DND-41 (cell line): ENCODE results near the gene FGF11.

ENCODE experiments used
- ATAC-seq: fragments of 200-7000 bp; cut with Tn5 transposase; 3 replicates; pipeline ENCODE4 v1.9.1; 2021; ENCODE audit warnings: low read depth; ENCODE audit not compliant: insufficient read depth
- DNase-seq: peaks from one replicate; pipeline ENCODE4 v3.0.0-alpha.2; 2020
- H2AFZ ChIP-seq: 2 replicates; pipeline ENCODE4 v1.6.0; 2012; ENCODE audit warnings: low read depth, low read length
- H3K27ac ChIP-seq: 2 replicates; pipeline ENCODE4 v1.5.1; 2012; ENCODE audit warnings: low read length, inconsistent platforms
- H3K27me3 ChIP-seq: fragments of 200-600 bp; sonication (generic); 2 replicates; pipeline ENCODE4 v1.6.0; 2012; ENCODE audit warnings: low read length, mild to moderate bottlenecking, inconsistent platforms; ENCODE audit not compliant: insufficient read depth, poor library complexity
- H3K36me3 ChIP-seq: 2 replicates; pipeline ENCODE4 v1.5.1; 2012; ENCODE audit warnings: low read length, inconsistent platforms; ENCODE audit not compliant: insufficient read depth
- H3K4me1 ChIP-seq: 2 replicates; pipeline ENCODE4 v1.5.1; 2012; ENCODE audit warnings: mild to moderate bottlenecking, low read length; ENCODE audit not compliant: insufficient read depth
- H3K4me2 ChIP-seq: 2 replicates; pipeline ENCODE4 v1.6.0; 2012; ENCODE audit warnings: mild to moderate bottlenecking, moderate library complexity, low read length, inconsistent platforms; ENCODE audit not compliant: insufficient read depth
- H3K4me3 ChIP-seq, 2 experiments: fragments of 200-600 bp in 1 of 2; shearing (Covaris generic) in 1 of 2; 2 replicates each; pipeline ENCODE4 v1.5.1; 2012 to 2016; ENCODE audit warnings: inconsistent platforms in 2 of 2, low read length in 2 of 2, mild to moderate bottlenecking in 2 of 2, low read depth in 1 of 2, moderate library complexity in 1 of 2
- H3K79me2 ChIP-seq: 2 replicates; pipeline ENCODE4 v1.6.0; 2012; ENCODE audit warnings: low read length, inconsistent platforms; ENCODE audit not compliant: insufficient read depth
- H3K9ac ChIP-seq: 2 replicates; pipeline ENCODE4 v1.6.0; 2012; ENCODE audit warnings: low read depth, mild to moderate bottlenecking, inconsistent platforms, low read length, moderate library complexity
- H3K9me3 ChIP-seq: 2 replicates; pipeline ENCODE4 v1.5.1; 2012; ENCODE audit warnings: low read length, moderate library complexity, mild to moderate bottlenecking, inconsistent platforms; ENCODE audit not compliant: insufficient read depth, severe bottlenecking
- H4K20me1 ChIP-seq: 2 replicates; pipeline ENCODE4 v1.6.0; 2012; ENCODE audit warnings: low read length; ENCODE audit not compliant: insufficient read depth
- EZH2 ChIP-seq: IDR thresholded peaks from 3 replicates; pipeline ENCODE4 v1.6.1; 2012; ENCODE audit warnings: borderline replicate concordance, low read depth, mild to moderate bottlenecking, moderate library complexity, low read length, inconsistent platforms; ENCODE audit not compliant: severe bottlenecking
- TF ChIP-seq, protein P1 (sequence below): IDR thresholded peaks from 2 replicates; pipeline ENCODE4 v1.5.1; 2012; ENCODE audit warnings: borderline replicate concordance, low read length, moderate library complexity, mild to moderate bottlenecking; ENCODE audit not compliant: poor library complexity, severe bottlenecking; ENCODE audit errors: extremely low read depth

FGF11 gene

DNA sequence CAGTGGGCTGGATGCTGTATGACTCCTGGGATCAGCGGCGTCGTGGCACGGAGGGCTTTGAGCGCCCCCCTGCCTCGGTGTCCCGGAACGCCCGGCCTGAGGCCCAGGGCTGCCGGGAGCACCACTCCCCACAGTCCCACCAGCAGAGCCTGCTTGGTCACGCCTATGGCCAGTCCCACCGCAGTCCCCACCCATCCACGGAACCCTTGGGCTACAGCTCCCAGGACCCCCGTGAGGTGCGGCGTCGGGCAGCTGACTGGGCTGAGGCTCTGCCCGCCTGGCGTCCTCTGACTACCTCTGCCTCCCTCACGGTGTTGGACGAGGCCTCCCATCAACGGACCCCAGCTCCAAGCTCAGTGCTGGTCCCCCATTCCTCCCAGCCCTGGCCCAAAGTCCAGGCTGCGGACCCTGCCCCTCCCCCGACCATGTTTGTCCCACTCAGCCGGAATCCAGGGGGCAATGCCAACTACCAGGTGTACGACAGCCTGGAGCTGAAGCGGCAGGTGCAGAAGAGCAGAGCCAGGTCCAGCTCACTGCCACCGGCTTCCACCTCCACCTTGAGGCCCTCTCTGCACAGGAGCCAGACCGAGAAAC is 12.3 kb upstream of the FGF11 start:
- Histone ChIP-seq H3K4me2 (no peak overlapping the region), H3K9me3 (no peaks in the 10 kb centered on the region)
- no peak for DNase-seq

DNA sequence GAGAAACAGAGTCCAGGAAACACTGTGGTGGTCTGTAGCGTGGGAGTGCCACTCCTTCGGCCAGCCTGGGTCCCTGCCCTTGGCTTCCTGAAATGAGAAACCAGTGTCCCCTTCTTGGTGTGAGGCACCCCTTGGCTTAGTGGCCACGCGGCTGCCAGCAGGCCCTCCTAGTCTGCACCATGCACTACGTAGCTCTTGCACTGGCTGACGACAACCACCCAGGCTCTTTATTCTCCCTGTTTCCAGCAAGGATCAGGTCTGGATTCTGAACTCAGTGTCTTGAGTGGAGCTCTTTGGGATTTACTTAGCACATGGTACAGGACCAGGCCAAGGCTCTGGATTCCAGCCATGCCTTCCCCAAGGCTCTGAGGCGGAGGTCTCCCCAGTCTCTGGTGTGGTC is 11.8 kb upstream of the FGF11 start:
- no peaks in the 10 kb centered on the region for H3K36me3 ChIP-seq
- H3K4me2 ChIP-seq = no peak overlapping the region
- H2AFZ ChIP-seq = no peak overlapping the region
- H3K4me1 ChIP-seq = no peaks in the 10 kb centered on the region
- H3K79me2 ChIP-seq = no peaks in the 10 kb centered on the region
- TF ChIP-seq, protein P1, sequence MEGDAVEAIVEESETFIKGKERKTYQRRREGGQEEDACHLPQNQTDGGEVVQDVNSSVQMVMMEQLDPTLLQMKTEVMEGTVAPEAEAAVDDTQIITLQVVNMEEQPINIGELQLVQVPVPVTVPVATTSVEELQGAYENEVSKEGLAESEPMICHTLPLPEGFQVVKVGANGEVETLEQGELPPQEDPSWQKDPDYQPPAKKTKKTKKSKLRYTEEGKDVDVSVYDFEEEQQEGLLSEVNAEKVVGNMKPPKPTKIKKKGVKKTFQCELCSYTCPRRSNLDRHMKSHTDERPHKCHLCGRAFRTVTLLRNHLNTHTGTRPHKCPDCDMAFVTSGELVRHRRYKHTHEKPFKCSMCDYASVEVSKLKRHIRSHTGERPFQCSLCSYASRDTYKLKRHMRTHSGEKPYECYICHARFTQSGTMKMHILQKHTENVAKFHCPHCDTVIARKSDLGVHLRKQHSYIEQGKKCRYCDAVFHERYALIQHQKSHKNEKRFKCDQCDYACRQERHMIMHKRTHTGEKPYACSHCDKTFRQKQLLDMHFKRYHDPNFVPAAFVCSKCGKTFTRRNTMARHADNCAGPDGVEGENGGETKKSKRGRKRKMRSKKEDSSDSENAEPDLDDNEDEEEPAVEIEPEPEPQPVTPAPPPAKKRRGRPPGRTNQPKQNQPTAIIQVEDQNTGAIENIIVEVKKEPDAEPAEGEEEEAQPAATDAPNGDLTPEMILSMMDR = no peak
- TF ChIP-seq EZH2 = no peak
- H3K27me3 ChIP-seq = no peaks in the 10 kb centered on the region
- no peaks in the 10 kb centered on the region for H3K9me3 ChIP-seq
- H3K9ac ChIP-seq = no peak overlapping the region
- ATAC-seq = no peak
- no peak for DNase-seq
- H3K4me3 ChIP-seq = no peak overlapping the region
- H3K27ac ChIP-seq = no peak overlapping the region
- no peaks in the 10 kb centered on the region; the same call in 1 of the 2 replicates for H4K20me1 ChIP-seq

More for the DNA sequence above, 12.3 kb upstream of the FGF11 start:
- no peak overlapping the region for H3K27ac ChIP-seq
- no peaks in the 10 kb centered on the region for H3K79me2 ChIP-seq
- H2AFZ ChIP-seq = no peak overlapping the region
- no peak for ATAC-seq
- no peaks in the 10 kb centered on the region for H3K4me1 ChIP-seq
- no peaks in the 10 kb centered on the region for H3K27me3 ChIP-seq
- no peak for TF ChIP-seq EZH2
- TF ChIP-seq, protein P1 = no peak
- no peak overlapping the region for H3K4me3 ChIP-seq
- no peaks in the 10 kb centered on the region; the same call in 1 of the 2 replicates for H4K20me1 ChIP-seq
- H3K9ac ChIP-seq = no peak overlapping the region
- H3K36me3 ChIP-seq = no peaks in the 10 kb centered on the region

DNA sequence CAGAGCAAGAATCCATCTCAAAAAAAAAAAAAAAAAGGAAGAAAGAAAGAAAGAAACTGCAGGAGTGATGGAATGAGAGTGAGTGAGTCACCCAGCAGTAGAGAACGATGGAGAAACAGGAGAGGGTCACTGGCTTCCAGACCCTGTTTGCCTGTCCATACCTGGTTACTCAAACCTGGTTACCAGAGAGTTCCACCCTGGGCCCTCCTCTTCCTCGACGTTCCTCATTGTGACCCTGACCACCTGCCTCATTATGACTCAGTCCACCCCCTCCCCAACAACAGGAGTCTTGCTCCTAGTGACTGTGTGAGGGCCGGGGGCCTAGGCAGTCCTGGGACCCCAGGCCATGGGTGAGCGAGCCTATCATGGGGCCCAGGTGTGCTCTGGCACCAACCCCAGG is 10.8 kb upstream of the FGF11 start, which contains the start of gene SPEM3:
Gene SPEM3, plus strand, starts transcription at position 301 of the 400 bp plus-strand sequence. Its CDS starts 46 bp downstream, at position 347.
- Histone ChIP-seq H3K79me2 (no peaks in the 10 kb centered on the region), H3K4me2 (no peak within 1 kb of the TSS), H3K36me3 (no peaks in the 10 kb centered on the region), H3K27ac (no peak within 1 kb of the TSS), H3K9me3 (no peaks in the 10 kb centered on the region), H4K20me1 (no peaks in the 10 kb centered on the region; the same call in 1 of the 2 replicates), H3K9ac (no peak within 1 kb of the TSS), H3K4me1 (no peaks in the 10 kb centered on the region), H3K4me3 (no peak within 1 kb of the TSS), H2AFZ (no peak within 1 kb of the TSS), H3K27me3 (no peaks in the 10 kb centered on the region)
- ATAC-seq (no peak), DNase-seq (no peak)
- no peak for TF ChIP-seq EZH2
- TF ChIP-seq, protein P1 = no peak
